A673 (cell line): ENCODE measurements around the gene LRRN3. TPM values are rescaled to one million over a fixed set of nuclear protein-coding genes. Genes with fewer than 3 reads are reported as not detected.

ENCODE experiments used
- BruUV-seq: library from RNA; stranded (reverse); fragments of 400-500 nt; replicated peaks from 2 replicates; lab custom pipeline; 2021; lab: Mats Ljungman, UMichigan
- CTCF ChIA-PET: fragments of 300-600 bp; sonication (Branson Sonifier 250); formaldehyde crosslinking; loops from one replicate; lab custom pipeline; 2022; ENCODE audit warnings: antibody characterized with exemption; lab: Charles Lee
- POLR2A ChIA-PET: fragments of 300-600 bp; sonication (Branson Sonifier 250); formaldehyde crosslinking; loops from one replicate; lab custom pipeline; 2022; ENCODE audit warnings: antibody characterized with exemption; ENCODE audit not compliant: low non-redundant PET; lab: Charles Lee
- DNase-seq: peaks from one replicate; pipeline ENCODE4 v3.0.0-alpha.2; 2015; ENCODE audit warnings: low spot score
- H3K27ac ChIP-seq: fragments of 200-600 bp; sonication (generic); 2 replicates; pipeline ENCODE4 v1.5.1; 2016; ENCODE audit warnings: mixed run types, low read depth, mild to moderate bottlenecking, mixed read lengths, antibody characterized with exemption, low read length; ENCODE audit not compliant: poor library complexity, severe bottlenecking
- H3K27me3 ChIP-seq: fragments of 200-600 bp; sonication (generic); replicated peaks from 2 replicates; pipeline ENCODE4 v1.6.1; 2017; ENCODE audit warnings: mixed run types, low read depth, mild to moderate bottlenecking, mixed read lengths, antibody characterized with exemption, low read length; ENCODE audit not compliant: insufficient read depth, poor library complexity
- H3K36me3 ChIP-seq: fragments of 200-600 bp; sonication (generic); 2 replicates; pipeline ENCODE4 v1.6.1; 2016; ENCODE audit warnings: mixed run types, mild to moderate bottlenecking, mixed read lengths, antibody characterized with exemption, low read length; ENCODE audit not compliant: insufficient read depth, poor library complexity, severe bottlenecking
- H3K4me1 ChIP-seq: fragments of 200-600 bp; sonication (generic); 2 replicates; pipeline ENCODE4 v1.6.1; 2017; ENCODE audit warnings: mixed run types, mild to moderate bottlenecking, mixed read lengths, antibody characterized with exemption, low read length; ENCODE audit not compliant: insufficient read depth, poor library complexity, severe bottlenecking
- H3K4me3 ChIP-seq: fragments of 200-600 bp; sonication (generic); 2 replicates; pipeline ENCODE4 v1.5.1; 2016; ENCODE audit warnings: low read depth, mixed run types, mild to moderate bottlenecking, mixed read lengths, low read length; ENCODE audit not compliant: poor library complexity, severe bottlenecking
- H3K9me3 ChIP-seq: fragments of 200-600 bp; sonication (generic); 2 replicates; pipeline ENCODE4 v1.6.1; 2016; ENCODE audit warnings: mixed run types, low read depth, mild to moderate bottlenecking, mixed read lengths, antibody characterized with exemption, low read length; ENCODE audit not compliant: poor library complexity, severe bottlenecking
- EZH2 ChIP-seq: fragments of 200-600 bp; sonication (generic); IDR thresholded peaks from 2 replicates; pipeline ENCODE4 v1.6.1; 2017; ENCODE audit warnings: borderline replicate concordance, low read depth, mild to moderate bottlenecking, mixed read lengths, antibody characterized with exemption, low read length; ENCODE audit not compliant: poor library complexity, severe bottlenecking
- intact Hi-C: fragments of 100-400 bp; cut with micrococcal nuclease; formaldehyde crosslinking; loops from one replicate; pipeline ENCODE4 v1.10.0; 2022; ENCODE audit not compliant: unreplicated experiment
- total RNA-seq: library from RNA; stranded (reverse); gene quantifications from 2 replicates; pipeline ENCODE4 v1.2.3, GENCODE V29; 2021
- TF ChIP-seq, protein P1 (sequence below): fragments of 300-800, 200-600 bp; sonication (generic); conservative IDR thresholded peaks from 2 replicates; pipeline ENCODE4 v1.5.1; 2017; ENCODE audit warnings: low read depth, mild to moderate bottlenecking, antibody characterized with exemption, low read length, moderate library complexity, mixed read lengths

LRRN3 gene
- total RNA-seq, 1 experiment from 2014 or later: not detected

DNA sequence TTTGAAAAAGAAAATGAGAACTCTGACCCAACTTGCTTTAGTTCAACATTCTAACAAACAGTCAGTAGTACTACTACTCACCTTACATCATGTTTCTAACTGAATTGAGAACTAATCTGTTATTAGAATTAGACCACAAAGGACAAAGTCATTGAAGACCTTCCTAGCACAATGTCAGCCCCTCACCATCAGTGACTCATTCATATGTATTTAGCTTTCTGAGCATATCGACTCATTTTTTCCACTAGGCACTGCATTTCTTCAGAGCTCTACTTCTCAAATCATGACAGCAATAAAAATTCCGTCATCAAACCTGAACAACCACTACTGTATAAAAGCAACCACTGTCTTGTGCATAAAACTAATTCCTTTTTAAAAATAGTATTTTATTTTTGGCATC, 4.4 kb upstream of the LRRN3 start:
- H3K36me3 ChIP-seq: no peaks in the 10 kb centered on the region
- intact Hi-C loops: no loop called here
- H3K9me3 ChIP-seq: no peaks in the 10 kb centered on the region
- H3K4me3 ChIP-seq: no peak overlapping the region
- no peaks in the 10 kb centered on the region for H3K27me3 ChIP-seq
- CTCF ChIA-PET: interaction anchor here (0.7 kb wide), 1 partner anchor 52 kb away, joined by 17 read pairs; no protein-coding TSS in a partner anchor
- DNase-seq: no peak
- H3K4me1 ChIP-seq: peaks cover 7% of the 10 kb centered on the region
- POLR2A ChIA-PET: no interaction called here
- no peak overlapping the region for H3K27ac ChIP-seq
- BruUV-seq: no TSS peak
- TF ChIP-seq, protein P1, sequence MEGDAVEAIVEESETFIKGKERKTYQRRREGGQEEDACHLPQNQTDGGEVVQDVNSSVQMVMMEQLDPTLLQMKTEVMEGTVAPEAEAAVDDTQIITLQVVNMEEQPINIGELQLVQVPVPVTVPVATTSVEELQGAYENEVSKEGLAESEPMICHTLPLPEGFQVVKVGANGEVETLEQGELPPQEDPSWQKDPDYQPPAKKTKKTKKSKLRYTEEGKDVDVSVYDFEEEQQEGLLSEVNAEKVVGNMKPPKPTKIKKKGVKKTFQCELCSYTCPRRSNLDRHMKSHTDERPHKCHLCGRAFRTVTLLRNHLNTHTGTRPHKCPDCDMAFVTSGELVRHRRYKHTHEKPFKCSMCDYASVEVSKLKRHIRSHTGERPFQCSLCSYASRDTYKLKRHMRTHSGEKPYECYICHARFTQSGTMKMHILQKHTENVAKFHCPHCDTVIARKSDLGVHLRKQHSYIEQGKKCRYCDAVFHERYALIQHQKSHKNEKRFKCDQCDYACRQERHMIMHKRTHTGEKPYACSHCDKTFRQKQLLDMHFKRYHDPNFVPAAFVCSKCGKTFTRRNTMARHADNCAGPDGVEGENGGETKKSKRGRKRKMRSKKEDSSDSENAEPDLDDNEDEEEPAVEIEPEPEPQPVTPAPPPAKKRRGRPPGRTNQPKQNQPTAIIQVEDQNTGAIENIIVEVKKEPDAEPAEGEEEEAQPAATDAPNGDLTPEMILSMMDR: no peak
- no peak for TF ChIP-seq EZH2

- no peaks in the 10 kb centered on the region for H3K36me3 ChIP-seq
- H3K27ac ChIP-seq: no peak overlapping the region
- intact Hi-C loops: no loop called here
- no peak overlapping the region for H3K4me3 ChIP-seq
- TF ChIP-seq, protein P1: no peak
- TF ChIP-seq EZH2: no peak
- DNase-seq: no peak
- BruUV-seq: no TSS peak
- POLR2A ChIA-PET: no interaction called here
- H3K4me1 ChIP-seq: peaks cover 20% of the 10 kb centered on the region
- H3K27me3 ChIP-seq: no peaks in the 10 kb centered on the region
- no peaks in the 10 kb centered on the region for H3K9me3 ChIP-seq
- CTCF ChIA-PET: no interaction called here
Observed at GRCh38 chr7:111088328-111088727, 2.6 kb upstream of the LRRN3 start.

GRCh38 chr7:111089822-111090426, 1.0 kb upstream of the LRRN3 start:
- no peaks in the 10 kb centered on the region for H3K27me3 ChIP-seq
- intact Hi-C loops: loop anchor here (5.0 to 10.0 kb wide), 3 partner anchors 255 to 642 kb away; no protein-coding TSS in a partner anchor
- peaks cover 20% of the 10 kb centered on the region for H3K4me1 ChIP-seq
- TF ChIP-seq, protein P1: peak; percentile 76
- no peak for TF ChIP-seq EZH2
- no peak overlapping the region for H3K27ac ChIP-seq
- H3K36me3 ChIP-seq: no peaks in the 10 kb centered on the region
- no TSS peak for BruUV-seq
- DNase-seq: peak; percentile 58
- ChIA-PET CTCF (no interaction called here), POLR2A (no interaction called here)
- no peaks in the 10 kb centered on the region for H3K9me3 ChIP-seq
- H3K4me3 ChIP-seq: no peak overlapping the region
